Liver (tissue), 9 donors: ENCODE results near the gene UBR3. TPM values are rescaled to one million over a fixed set of nuclear protein-coding genes. Genes with fewer than 3 reads are reported as not detected.

Experiments
- DNase-seq: peaks from one replicate; pipeline ENCODE4 v3.0.0-alpha.2; 2017; ENCODE audit warnings: low spot score
- H3K27ac ChIP-seq, 2 donors: one replicate each; pipeline ENCODE4 v1.7.0; 2013; ENCODE audit warnings: inconsistent platforms in 2 of 2, low read length in 2 of 2, control low read depth in 1 of 2, low read depth in 1 of 2, mild to moderate bottlenecking in 1 of 2
- H3K27me3 ChIP-seq, 4 donors: one replicate each; pipeline versions ENCODE4 v1.6.1 to v1.7.0; 2013; ENCODE audit warnings: low read length in 3 of 4, inconsistent platforms in 1 of 4, mild to moderate bottlenecking in 1 of 4, moderate library complexity in 1 of 4; ENCODE audit not compliant: control insufficient read depth in 4 of 4, insufficient read depth in 4 of 4
- H3K36me3 ChIP-seq, 4 donors: one replicate each; pipeline versions ENCODE4 v1.6.1 to v1.7.0; 2013; ENCODE audit warnings: low read length in 3 of 4, mild to moderate bottlenecking in 3 of 4, low read depth in 1 of 4, moderate library complexity in 1 of 4; ENCODE audit not compliant: control insufficient read depth in 4 of 4, insufficient read depth in 3 of 4
- H3K4me1 ChIP-seq, 4 donors: one replicate each; pipeline versions ENCODE4 v1.6.1 to v1.7.0; 2013; ENCODE audit warnings: low read length in 3 of 4, mild to moderate bottlenecking in 3 of 4, moderate library complexity in 1 of 4; ENCODE audit not compliant: control insufficient read depth in 4 of 4, insufficient read depth in 4 of 4
- H3K4me3 ChIP-seq, 3 donors: one replicate each; pipeline versions ENCODE4 v1.6.1 to v1.7.0; 2013; ENCODE audit warnings: low read length in 3 of 3, control low read depth in 1 of 3, low read depth in 1 of 3, mild to moderate bottlenecking in 1 of 3
- H3K9ac ChIP-seq, 2 donors: one replicate each; pipeline ENCODE4 v1.7.0; 2013; ENCODE audit warnings: low read length in 2 of 2, mild to moderate bottlenecking in 2 of 2, moderate library complexity in 2 of 2, control low read depth in 1 of 2, low read depth in 1 of 2
- H3K9me3 ChIP-seq, 4 donors: one replicate each; pipeline versions ENCODE4 v1.6.1 to v1.7.0; 2013; ENCODE audit warnings: low read length in 3 of 4; ENCODE audit not compliant: control insufficient read depth in 4 of 4
- ATF3 ChIP-seq: IDR thresholded peaks from 2 replicates; pipeline ENCODE4 v1.6.1; 2016; ENCODE audit warnings: antibody characterized with exemption
- CTCF ChIP-seq: fragments of 150-350 bp; IDR thresholded peaks from 2 replicates; pipeline ENCODE4 v1.5.1; 2017; ENCODE audit warnings: improper control_type of control experiment, low read depth, low read length; ENCODE audit not compliant: missing input control
- EGR1 ChIP-seq, 2 donors: IDR thresholded peaks; 2 replicates each; pipeline ENCODE4 v1.6.1; 2016 to 2018; ENCODE audit warnings: antibody characterized with exemption in 2 of 2, low read depth in 2 of 2
- FOXA1 ChIP-seq: IDR thresholded peaks from 2 replicates; pipeline ENCODE4 v1.6.1; 2016; ENCODE audit warnings: antibody characterized with exemption
- FOXA2 ChIP-seq: IDR thresholded peaks from 2 replicates; pipeline ENCODE4 v1.6.1; 2016; ENCODE audit warnings: antibody characterized with exemption
- GABPA ChIP-seq, 2 donors: IDR thresholded peaks in 1 of 2; conservative IDR thresholded peaks in 1 of 2; 2 replicates each; pipeline ENCODE4 v1.6.1; 2016; ENCODE audit warnings: antibody characterized with exemption in 2 of 2, mild to moderate bottlenecking in 1 of 2, moderate library complexity in 1 of 2
- HNF4A ChIP-seq, 2 donors: conservative IDR thresholded peaks; 2 replicates each; pipeline ENCODE4 v1.6.1; 2016; ENCODE audit warnings: antibody characterized with exemption in 2 of 2, mild to moderate bottlenecking in 2 of 2
- HNF4G ChIP-seq: IDR thresholded peaks from 2 replicates; pipeline ENCODE4 v1.6.1; 2016; ENCODE audit warnings: antibody characterized with exemption
- JUND ChIP-seq, 2 donors: IDR thresholded peaks; 2 replicates each; pipeline ENCODE4 v1.6.1; 2016; ENCODE audit warnings: antibody characterized with exemption in 2 of 2
- MAX ChIP-seq: IDR thresholded peaks from 2 replicates; pipeline ENCODE4 v1.6.1; 2016; ENCODE audit warnings: antibody characterized with exemption
- NR2F2 ChIP-seq: IDR thresholded peaks from 2 replicates; pipeline ENCODE4 v1.6.1; 2016; ENCODE audit warnings: antibody characterized with exemption
- RAD21 ChIP-seq, 2 donors: IDR thresholded peaks; 2 replicates each; pipeline ENCODE4 v1.6.1; 2016; ENCODE audit warnings: antibody characterized with exemption in 2 of 2, mild to moderate bottlenecking in 2 of 2
- RXRA ChIP-seq, 2 donors: IDR thresholded peaks; 2 replicates each; pipeline ENCODE4 v1.6.1; 2017 to 2018; ENCODE audit warnings: antibody characterized with exemption in 2 of 2, mild to moderate bottlenecking in 1 of 2
- SP1 ChIP-seq: IDR thresholded peaks from 2 replicates; pipeline ENCODE4 v1.6.1; 2018; ENCODE audit warnings: antibody characterized with exemption, mild to moderate bottlenecking
- TAF1 ChIP-seq: conservative IDR thresholded peaks from 2 replicates; pipeline ENCODE4 v1.6.1; 2016; ENCODE audit warnings: antibody characterized with exemption, mild to moderate bottlenecking
- YY1 ChIP-seq: IDR thresholded peaks from 2 replicates; pipeline ENCODE4 v1.6.1; 2016; ENCODE audit warnings: antibody characterized with exemption, mild to moderate bottlenecking
- WGBS: extraction: QIAGEN DNeasy Blood & Tissue Kit; methylation state at CpG from one replicate; pipeline ENCODE4 v1.1.7; 2013; 5-methylcytosine and 5-hydroxymethylcytosine counted together
- polyA plus RNA-seq, 2 donors: library from polyadenylated mRNA; stranded (reverse) in 1 of 2; unstranded in 1 of 2; fragments of 200-250 nt in 1 of 2; fragments of >200 nt in 1 of 2; fragmentation: Nextera tagmentation in 1 of 2; extraction: Ambion mirVana in 1 of 2; gene quantifications; one replicate each; pipeline versions ENCODE4 v1.2.1 to v1.2.3, GENCODE V29; 2013 to 2015
- total RNA-seq, 2 donors: library from RNA; depleted of rRNA; stranded (reverse); fragments of >200 nt; gene quantifications; one replicate each; pipeline ENCODE4 v1.2.3, GENCODE V29; 2014
- TF ChIP-seq, protein P1 (sequence below): IDR thresholded peaks from 2 replicates; pipeline ENCODE4 v1.6.1; 2016; ENCODE audit warnings: antibody characterized with exemption
- TF ChIP-seq, protein P2 (sequence below): IDR thresholded peaks from 2 replicates; pipeline ENCODE4 v1.6.1; 2016; ENCODE audit warnings: antibody characterized with exemption, mild to moderate bottlenecking
- donor health status: healthy.
- donor health status: healthy.
- donor health status: healthy.
- donor health status: healthy.
- donor health status: healthy.

Gene UBR3
- total and polyA plus RNA-seq, 4 donors: 8.5 to 69.4 (median 28.4) TPM

- H3K9me3 ChIP-seq: no peaks in the 10 kb centered on the region
- H3K4me1 ChIP-seq: no peaks in the 10 kb centered on the region
- no peak for DNase-seq
- H3K27me3 ChIP-seq: no peaks in the 10 kb centered on the region
- TF ChIP-seq YY1 (no peak), ATF3 (no peak), NR2F2 (no peak), SP1 (no peak), MAX (no peak), FOXA2 (no peak), EGR1 (IDR thresholded peaks at IDR 0.05; ENCODE audit: low read depth in 2 of 2) (no peak), FOXA1 (no peak), HNF4G (no peak), TAF1 (no peak), CTCF (no peak), HNF4A (conservative IDR thresholded peaks at IDR 0.05) (no peak), GABPA (IDR thresholded peaks at IDR 0.05 in 1 of 2, conservative IDR thresholded peaks at IDR 0.05 in 1 of 2) (no peak), RAD21 (IDR thresholded peaks at IDR 0.05) (no peak), JUND (IDR thresholded peaks at IDR 0.05) (no peak), RXRA (IDR thresholded peaks at IDR 0.05) (no peak)
- TF ChIP-seq, protein P1, sequence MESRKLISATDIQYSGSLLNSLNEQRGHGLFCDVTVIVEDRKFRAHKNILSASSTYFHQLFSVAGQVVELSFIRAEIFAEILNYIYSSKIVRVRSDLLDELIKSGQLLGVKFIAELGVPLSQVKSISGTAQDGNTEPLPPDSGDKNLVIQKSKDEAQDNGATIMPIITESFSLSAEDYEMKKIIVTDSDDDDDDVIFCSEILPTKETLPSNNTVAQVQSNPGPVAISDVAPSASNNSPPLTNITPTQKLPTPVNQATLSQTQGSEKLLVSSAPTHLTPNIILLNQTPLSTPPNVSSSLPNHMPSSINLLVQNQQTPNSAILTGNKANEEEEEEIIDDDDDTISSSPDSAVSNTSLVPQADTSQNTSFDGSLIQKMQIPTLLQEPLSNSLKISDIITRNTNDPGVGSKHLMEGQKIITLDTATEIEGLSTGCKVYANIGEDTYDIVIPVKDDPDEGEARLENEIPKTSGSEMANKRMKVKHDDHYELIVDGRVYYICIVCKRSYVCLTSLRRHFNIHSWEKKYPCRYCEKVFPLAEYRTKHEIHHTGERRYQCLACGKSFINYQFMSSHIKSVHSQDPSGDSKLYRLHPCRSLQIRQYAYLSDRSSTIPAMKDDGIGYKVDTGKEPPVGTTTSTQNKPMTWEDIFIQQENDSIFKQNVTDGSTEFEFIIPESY: no peak
- TF ChIP-seq, protein P2, sequence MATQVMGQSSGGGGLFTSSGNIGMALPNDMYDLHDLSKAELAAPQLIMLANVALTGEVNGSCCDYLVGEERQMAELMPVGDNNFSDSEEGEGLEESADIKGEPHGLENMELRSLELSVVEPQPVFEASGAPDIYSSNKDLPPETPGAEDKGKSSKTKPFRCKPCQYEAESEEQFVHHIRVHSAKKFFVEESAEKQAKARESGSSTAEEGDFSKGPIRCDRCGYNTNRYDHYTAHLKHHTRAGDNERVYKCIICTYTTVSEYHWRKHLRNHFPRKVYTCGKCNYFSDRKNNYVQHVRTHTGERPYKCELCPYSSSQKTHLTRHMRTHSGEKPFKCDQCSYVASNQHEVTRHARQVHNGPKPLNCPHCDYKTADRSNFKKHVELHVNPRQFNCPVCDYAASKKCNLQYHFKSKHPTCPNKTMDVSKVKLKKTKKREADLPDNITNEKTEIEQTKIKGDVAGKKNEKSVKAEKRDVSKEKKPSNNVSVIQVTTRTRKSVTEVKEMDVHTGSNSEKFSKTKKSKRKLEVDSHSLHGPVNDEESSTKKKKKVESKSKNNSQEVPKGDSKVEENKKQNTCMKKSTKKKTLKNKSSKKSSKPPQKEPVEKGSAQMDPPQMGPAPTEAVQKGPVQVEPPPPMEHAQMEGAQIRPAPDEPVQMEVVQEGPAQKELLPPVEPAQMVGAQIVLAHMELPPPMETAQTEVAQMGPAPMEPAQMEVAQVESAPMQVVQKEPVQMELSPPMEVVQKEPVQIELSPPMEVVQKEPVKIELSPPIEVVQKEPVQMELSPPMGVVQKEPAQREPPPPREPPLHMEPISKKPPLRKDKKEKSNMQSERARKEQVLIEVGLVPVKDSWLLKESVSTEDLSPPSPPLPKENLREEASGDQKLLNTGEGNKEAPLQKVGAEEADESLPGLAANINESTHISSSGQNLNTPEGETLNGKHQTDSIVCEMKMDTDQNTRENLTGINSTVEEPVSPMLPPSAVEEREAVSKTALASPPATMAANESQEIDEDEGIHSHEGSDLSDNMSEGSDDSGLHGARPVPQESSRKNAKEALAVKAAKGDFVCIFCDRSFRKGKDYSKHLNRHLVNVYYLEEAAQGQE: no peak
- no peak overlapping the region for H3K27ac ChIP-seq
- H3K36me3 ChIP-seq: peaks cover 0 to 2% (median 0%) of the 10 kb centered on the region in 4 donors
- WGBS: 73% methylated on average over 1 of the region's 1 CpG
- H3K4me3 ChIP-seq: no peak overlapping the region
- H3K9ac ChIP-seq: no peak overlapping the region
These were observed 59.9 kb downstream of the UBR3 start for GRCh38 chr2:169887120-169887519.
